Caco-2 (cell line): ENCODE data around the gene ILDR2. TPM values are rescaled to one million over a fixed set of nuclear protein-coding genes. Genes with fewer than 3 reads are reported as not detected.

ENCODE experiments used
- BruUV-seq: library from RNA; stranded (reverse); fragments of 400-500 nt; replicated peaks from 2 replicates; lab custom pipeline; 2021; lab: Mats Ljungman, UMichigan
- CTCF ChIA-PET: fragments of 300-600 bp; sonication (Branson Sonifier 250); formaldehyde crosslinking; loops from one replicate; lab custom pipeline; 2022; ENCODE audit warnings: antibody characterized with exemption; lab: Charles Lee
- POLR2A ChIA-PET: fragments of 300-600 bp; sonication (Branson Sonifier 250); formaldehyde crosslinking; loops from one replicate; lab custom pipeline; 2022; ENCODE audit warnings: antibody characterized with exemption; lab: Charles Lee
- DNase-seq, 2 experiments: peaks; one replicate each; pipeline versions ENCODE4 v3.0.0 to v3.0.0-alpha.2; 2020 to 2022
- H3K27me3 ChIP-seq: replicated peaks from 2 replicates; pipeline ENCODE4 v1.6.0; 2011; ENCODE audit warnings: low read length; ENCODE audit not compliant: control insufficient read depth, insufficient read depth
- H3K36me3 ChIP-seq: 2 replicates; pipeline ENCODE4 v1.5.1; 2011; ENCODE audit warnings: low read length; ENCODE audit not compliant: control insufficient read depth, insufficient read depth
- H3K4me1 ChIP-seq: fragments of 250-450 bp; sonication (Bioruptor Pico); 2 replicates; pipeline ENCODE4 v1.5.1; 2020; ENCODE audit warnings: mild to moderate bottlenecking
- H3K4me3 ChIP-seq: 2 replicates; pipeline ENCODE4 v1.5.1; 2011; ENCODE audit warnings: low read depth, mild to moderate bottlenecking, control low read depth, low read length
- H3K9me3 ChIP-seq: fragments of 250-450 bp; sonication (Bioruptor Pico); 2 replicates; pipeline ENCODE4 v1.5.1; 2020; ENCODE audit warnings: mild to moderate bottlenecking, moderate library complexity
- H3K27ac Mint-ChIP-seq: one replicate; pipeline ENCODE4 v1.8.0; 2022; ENCODE audit warnings: mixed read lengths; ENCODE audit not compliant: unreplicated experiment
- H3K27me3 Mint-ChIP-seq: one replicate; pipeline ENCODE4 v1.8.0; 2022; ENCODE audit warnings: mixed read lengths; ENCODE audit not compliant: insufficient read depth, unreplicated experiment
- H3K36me3 Mint-ChIP-seq: one replicate; pipeline ENCODE4 v1.8.0; 2022; ENCODE audit warnings: mild to moderate bottlenecking, mixed read lengths; ENCODE audit not compliant: insufficient read depth, unreplicated experiment
- H3K4me1 Mint-ChIP-seq: one replicate; pipeline ENCODE4 v1.8.0; 2022; ENCODE audit warnings: low read depth, mixed read lengths; ENCODE audit not compliant: unreplicated experiment
- H3K4me3 Mint-ChIP-seq: one replicate; pipeline ENCODE4 v1.8.0; 2022; ENCODE audit warnings: mild to moderate bottlenecking, moderate library complexity, mixed read lengths; ENCODE audit not compliant: unreplicated experiment
- H3K9me3 Mint-ChIP-seq: one replicate; pipeline ENCODE4 v1.8.0; 2022; ENCODE audit warnings: mixed read lengths; ENCODE audit not compliant: unreplicated experiment
- CTCF ChIP-seq, 2 experiments: fragments of 200-600 bp in 1 of 2; IDR thresholded peaks; 1 replicate in 1 of 2; 2 replicates in 1 of 2; pipeline versions ENCODE4 v1.5.1 to v1.8.0; 2011 to 2022; ENCODE audit warnings: antibody characterized with exemption in 1 of 2, control low read depth in 1 of 2, inconsistent platforms in 1 of 2, low read depth in 1 of 2, low read length in 1 of 2, mild to moderate bottlenecking in 1 of 2, moderate library complexity in 1 of 2; ENCODE audit not compliant: insufficient read depth in 1 of 2, severe bottlenecking in 1 of 2, unreplicated experiment in 1 of 2
- intact Hi-C: fragments of 100-400 bp; cut with micrococcal nuclease; formaldehyde crosslinking; loops from one replicate; pipeline ENCODE4 v1.10.0; 2022; ENCODE audit not compliant: unreplicated experiment
- total RNA-seq: library from RNA; stranded (reverse); gene quantifications from 2 replicates; pipeline ENCODE4 v1.2.3, GENCODE V29; 2022

ILDR2 gene
- total RNA-seq, 1 experiment from 2014 or later: 0.98 TPM

GRCh38 chr1:166972826-166973225 lies 2.5 kb downstream of the ILDR2 start:
- Mint-ChIP-seq H3K9me3 (no peaks in the 10 kb centered on the region), H3K27ac (no peak overlapping the region), H3K36me3 (no peaks in the 10 kb centered on the region), H3K4me1 (peaks cover 7% of the 10 kb centered on the region), H3K27me3 (peaks cover 52% of the 10 kb centered on the region), H3K4me3 (no peak overlapping the region)
- no peak overlapping the region for H3K4me3 ChIP-seq
- intact Hi-C loops: no loop called here
- ChIA-PET POLR2A (no interaction called here), CTCF (no interaction called here)
- no peaks in the 10 kb centered on the region for H3K9me3 ChIP-seq
- no peak for TF ChIP-seq CTCF (IDR thresholded peaks at IDR 0.05; ENCODE audit: insufficient read depth in 1 of 2, low read depth in 1 of 2, low read length in 1 of 2, severe bottlenecking in 1 of 2, unreplicated experiment in 1 of 2)
- H3K36me3 ChIP-seq: no peaks in the 10 kb centered on the region
- DNase-seq: no peak
- peaks cover 6% of the 10 kb centered on the region; the same call in 1 of the 2 replicates for H3K4me1 ChIP-seq
- BruUV-seq: no TSS peak
- H3K27me3 ChIP-seq: peaks cover 3% of the 10 kb centered on the region

GRCh38 chr1:166972193-166972592 lies 3.1 kb downstream of the ILDR2 start:
- H3K4me1 Mint-ChIP-seq: peaks cover 7% of the 10 kb centered on the region
- POLR2A ChIA-PET: no interaction called here
- CTCF ChIA-PET: no interaction called here
- H3K27ac Mint-ChIP-seq: no peak overlapping the region
- H3K36me3 ChIP-seq: no peaks in the 10 kb centered on the region
- intact Hi-C loops: no loop called here
- H3K27me3 Mint-ChIP-seq: peaks cover 50% of the 10 kb centered on the region
- H3K27me3 ChIP-seq: peaks cover 3% of the 10 kb centered on the region
- H3K4me3 Mint-ChIP-seq: no peak overlapping the region
- H3K9me3 ChIP-seq: no peaks in the 10 kb centered on the region
- no peak for TF ChIP-seq CTCF (IDR thresholded peaks at IDR 0.05; ENCODE audit: insufficient read depth in 1 of 2, low read depth in 1 of 2, low read length in 1 of 2, severe bottlenecking in 1 of 2, unreplicated experiment in 1 of 2)
- peaks cover 6% of the 10 kb centered on the region; the same call in 1 of the 2 replicates for H3K4me1 ChIP-seq
- no peak for DNase-seq
- H3K9me3 Mint-ChIP-seq: no peaks in the 10 kb centered on the region
- no peaks in the 10 kb centered on the region for H3K36me3 Mint-ChIP-seq
- BruUV-seq: no TSS peak
- no peak overlapping the region for H3K4me3 ChIP-seq

GRCh38 chr1:166971252-166971651 lies 4.1 kb downstream of the ILDR2 start:
- Histone ChIP-seq H3K27me3 (peaks cover 3% of the 10 kb centered on the region), H3K36me3 (no peaks in the 10 kb centered on the region), H3K4me3 (no peak overlapping the region), H3K4me1 (peaks cover 10% of the 10 kb centered on the region; the same call in 1 of the 2 replicates), H3K9me3 (no peaks in the 10 kb centered on the region)
- Mint-ChIP-seq H3K4me1 (peaks cover 7% of the 10 kb centered on the region), H3K9me3 (no peaks in the 10 kb centered on the region), H3K36me3 (no peaks in the 10 kb centered on the region), H3K27me3 (peaks cover 42% of the 10 kb centered on the region), H3K27ac (no peak overlapping the region), H3K4me3 (no peak overlapping the region)
- DNase-seq: no peak
- intact Hi-C loops: no loop called here
- CTCF ChIA-PET: no interaction called here
- BruUV-seq: no TSS peak
- POLR2A ChIA-PET: no interaction called here
- TF ChIP-seq CTCF (IDR thresholded peaks at IDR 0.05; ENCODE audit: insufficient read depth in 1 of 2, low read depth in 1 of 2, low read length in 1 of 2, severe bottlenecking in 1 of 2, unreplicated experiment in 1 of 2): no peak
